PC-9 (cell line): ENCODE measurements around the gene RMI2. TPM values are rescaled to one million over a fixed set of nuclear protein-coding genes. Genes with fewer than 3 reads are reported as not detected.

ENCODE experiments used
- BruUV-seq: library from RNA; stranded (reverse); fragments of 400-500 nt; replicated peaks from 2 replicates; lab custom pipeline; 2021; lab: Mats Ljungman, UMichigan
- CTCF ChIA-PET: fragments of 300-600 bp; sonication (Branson Sonifier 250); formaldehyde crosslinking; loops from one replicate; lab custom pipeline; 2022; ENCODE audit warnings: antibody characterized with exemption; lab: Charles Lee
- POLR2A ChIA-PET: fragments of 300-600 bp; sonication (Branson Sonifier 250); formaldehyde crosslinking; loops from one replicate; lab custom pipeline; 2022; ENCODE audit warnings: antibody characterized with exemption; ENCODE audit not compliant: unreplicated experiment; lab: Charles Lee
- DNase-seq, 2 experiments: peaks; one replicate each; pipeline versions ENCODE4 v3.0.0 to v3.0.0-alpha.2; 2015 to 2022; ENCODE audit warnings: mixed read lengths in 1 of 2
- H2AFZ ChIP-seq: fragments of 200-600 bp; sonication (generic); 2 replicates; pipeline ENCODE4 v1.8.1; 2017; ENCODE audit warnings: antibody characterized with exemption
- H3F3A ChIP-seq: fragments of 200-600 bp; sonication (generic); 2 replicates; pipeline ENCODE4 v1.8.1; 2017; ENCODE audit warnings: antibody characterized with exemption, mild to moderate bottlenecking, low read depth; ENCODE audit not compliant: insufficient read depth
- H3K27ac ChIP-seq: fragments of 200-600 bp; sonication (generic); 2 replicates; pipeline ENCODE4 v1.6.1; 2016; ENCODE audit warnings: mixed run types
- H3K27me3 ChIP-seq: fragments of 200-600 bp; sonication (generic); 2 replicates; pipeline ENCODE4 v1.6.1; 2016; ENCODE audit warnings: low read depth, mixed run types; ENCODE audit not compliant: insufficient read depth
- H3K36me3 ChIP-seq: fragments of 200-600 bp; sonication (generic); 2 replicates; pipeline ENCODE4 v1.6.1; 2016; ENCODE audit warnings: low read depth, mixed run types
- H3K4me1 ChIP-seq: fragments of 200-600 bp; sonication (generic); replicated peaks from 2 replicates; pipeline ENCODE4 v1.6.1; 2016; ENCODE audit warnings: mixed run types; ENCODE audit not compliant: insufficient read depth
- H3K4me2 ChIP-seq: fragments of 200-600 bp; sonication (generic); 2 replicates; pipeline ENCODE4 v1.6.1; 2017; ENCODE audit warnings: mixed run types
- H3K4me3 ChIP-seq: fragments of 200-600 bp; sonication (generic); 2 replicates; pipeline ENCODE4 v1.6.1; 2016; ENCODE audit warnings: mixed run types
- H3K79me2 ChIP-seq: fragments of 200-600 bp; sonication (generic); 2 replicates; pipeline ENCODE4 v1.6.1; 2017; ENCODE audit warnings: low read depth, mixed run types
- H3K9me2 ChIP-seq: fragments of 200-600 bp; sonication (generic); 2 replicates; pipeline ENCODE4 v1.8.1; 2017; ENCODE audit warnings: mild to moderate bottlenecking; ENCODE audit not compliant: insufficient read depth
- H3K9me3 ChIP-seq: fragments of 200-600 bp; sonication (generic); 2 replicates; pipeline ENCODE4 v1.8.1; 2016; ENCODE audit warnings: low read depth; ENCODE audit not compliant: insufficient read depth
- H4K20me1 ChIP-seq: fragments of 200-600 bp; sonication (generic); 2 replicates; pipeline ENCODE4 v1.8.1; 2017; ENCODE audit not compliant: insufficient read depth
- CTCF ChIP-seq: fragments of 200-600 bp; sonication (generic); conservative IDR thresholded peaks from 2 replicates; pipeline ENCODE4 v1.6.1; 2017; ENCODE audit warnings: mixed run types, antibody characterized with exemption, mild to moderate bottlenecking, moderate library complexity
- EZH2 ChIP-seq: fragments of 200-600 bp; sonication (generic); IDR thresholded peaks from 2 replicates; pipeline ENCODE4 v1.8.0; 2017; ENCODE audit warnings: antibody characterized with exemption, low read depth
- intact Hi-C: fragments of 100-400 bp; cut with micrococcal nuclease; formaldehyde crosslinking; loops from one replicate; pipeline ENCODE4 v1.10.0; 2022; ENCODE audit not compliant: unreplicated experiment
- total RNA-seq: library from RNA; stranded (reverse); gene quantifications from 2 replicates; pipeline ENCODE4 v1.2.3, GENCODE V29; 2021

The RMI2 gene
- total RNA-seq, 1 experiment from 2014 or later = 38.0 TPM

- Histone ChIP-seq H3K27ac (no peak overlapping the region), H3F3A (peaks cover 12% of the 10 kb centered on the region), H3K4me1 (peaks cover 22% of the 10 kb centered on the region), H3K79me2 (no peaks in the 10 kb centered on the region), H3K4me2 (no peak overlapping the region), H2AFZ (no peak overlapping the region), H3K4me3 (no peak overlapping the region), H3K9me2 (no peaks in the 10 kb centered on the region), H3K9me3 (no peaks in the 10 kb centered on the region), H3K36me3 (no peaks in the 10 kb centered on the region), H4K20me1 (no peaks in the 10 kb centered on the region), H3K27me3 (no peaks in the 10 kb centered on the region)
- no TSS peak for BruUV-seq
- no peak for DNase-seq
- intact Hi-C loops = no loop called here
- CTCF ChIA-PET = no interaction called here
- POLR2A ChIA-PET = no interaction called here
- TF ChIP-seq EZH2 = no peak
These were observed 37.4 kb upstream of the RMI2 start for GRCh38 chr16:11307639-11308492.

GRCh38 chr16:11308493-11309283, 36.6 kb upstream of the RMI2 start:
- Histone ChIP-seq H3K27ac (no peak overlapping the region), H3K79me2 (no peaks in the 10 kb centered on the region), H3K9me2 (no peaks in the 10 kb centered on the region), H3K4me3 (no peak overlapping the region), H2AFZ (no peak overlapping the region), H3K36me3 (no peaks in the 10 kb centered on the region), H3K27me3 (no peaks in the 10 kb centered on the region), H3K4me2 (no peak overlapping the region), H3F3A (peaks cover 19% of the 10 kb centered on the region), H3K4me1 (peaks cover 24% of the 10 kb centered on the region), H3K9me3 (no peaks in the 10 kb centered on the region), H4K20me1 (no peaks in the 10 kb centered on the region)
- TF ChIP-seq EZH2 (no peak), CTCF (no peak)
- POLR2A ChIA-PET = no interaction called here
- no peak for DNase-seq
- intact Hi-C loops = no loop called here
- CTCF ChIA-PET = no interaction called here
- no TSS peak for BruUV-seq

GRCh38 chr16:11309895-11310633, 35.2 kb upstream of the RMI2 start:
- H4K20me1 ChIP-seq = no peaks in the 10 kb centered on the region
- POLR2A ChIA-PET = no interaction called here
- H2AFZ ChIP-seq = no peak overlapping the region
- intact Hi-C loops = no loop called here
- H3K79me2 ChIP-seq = no peaks in the 10 kb centered on the region
- peaks cover 29% of the 10 kb centered on the region for H3K4me1 ChIP-seq
- no peak overlapping the region for H3K27ac ChIP-seq
- no peak for DNase-seq
- no peaks in the 10 kb centered on the region for H3K36me3 ChIP-seq
- peaks cover 21% of the 10 kb centered on the region for H3F3A ChIP-seq
- no peak for TF ChIP-seq EZH2
- TF ChIP-seq CTCF = no peak
- no peaks in the 10 kb centered on the region for H3K9me3 ChIP-seq
- H3K4me3 ChIP-seq = no peak overlapping the region
- H3K4me2 ChIP-seq = no peak overlapping the region
- CTCF ChIA-PET = interaction anchor here (0.7 kb wide), 1 partner anchor 43 kb away, joined by 5 read pairs; no protein-coding TSS in a partner anchor
- H3K27me3 ChIP-seq = no peaks in the 10 kb centered on the region
- no TSS peak for BruUV-seq
- no peaks in the 10 kb centered on the region for H3K9me2 ChIP-seq
